Thymus (tissue), 2 donors: Measurements from ENCODE around the gene AKR7A3. TPM values are rescaled to one million over a fixed set of nuclear protein-coding genes. Genes with fewer than 3 reads are reported as not detected.

Experiments
- polyA plus RNA-seq: library from polyadenylated mRNA; stranded (reverse); fragments of 200-250 nt; gene quantifications from one replicate; pipeline ENCODE4 v1.2.3, GENCODE V29; 2013
- total RNA-seq: library from RNA; stranded (reverse); fragments of 120-200 nt; gene quantifications from one replicate; pipeline ENCODE4 v1.2.4, GENCODE V29; 2013
- donor health status: healthy.

The AKR7A3 gene
- total and polyA plus RNA-seq, 2 donors: 0.57 to 2.1 TPM

Other genes starting within 250 kb of the AKR7A3 start
- 38.3 TPM for gene UBR4, start 78.5 kb downstream of the AKR7A3 start, total RNA-seq
- gene UBR4, start 78.5 kb downstream of the AKR7A3 start, polyA plus RNA-seq: 165 TPM
- 15.0 TPM for gene EMC1, start 37.2 kb downstream of the AKR7A3 start, total RNA-seq
- gene EMC1, start 37.2 kb downstream of the AKR7A3 start, polyA plus RNA-seq: 11.2 TPM
- 28.4 TPM for gene MRTO4, start 37.0 kb downstream of the AKR7A3 start, total RNA-seq
- gene MRTO4, start 37.0 kb downstream of the AKR7A3 start, polyA plus RNA-seq: 35.5 TPM
- 54.3 TPM for gene AKR7A2, start 23.4 kb upstream of the AKR7A3 start, total RNA-seq
- gene AKR7A2, start 23.4 kb upstream of the AKR7A3 start, polyA plus RNA-seq: 24.8 TPM
- 5.8 TPM for gene SLC66A1, start 23.6 kb upstream of the AKR7A3 start, total RNA-seq
- 10.8 TPM for gene SLC66A1, start 23.6 kb upstream of the AKR7A3 start, polyA plus RNA-seq
- gene CAPZB, start 196.8 kb upstream of the AKR7A3 start, total RNA-seq: 136 TPM
- gene CAPZB, start 196.8 kb upstream of the AKR7A3 start, polyA plus RNA-seq: 255 TPM